ENCODE measurements around the gene CCER1. TPM values are rescaled to one million over a fixed set of nuclear protein-coding genes. Genes with fewer than 3 reads are reported as not detected.
A peak's percentile ranks its signal among the peaks of the same experiment; 100 is the strongest.

The CCER1 gene
- total RNA-seq, 4 donors from 2014 or later = 0.27 TPM; not detected in 3

DNA sequence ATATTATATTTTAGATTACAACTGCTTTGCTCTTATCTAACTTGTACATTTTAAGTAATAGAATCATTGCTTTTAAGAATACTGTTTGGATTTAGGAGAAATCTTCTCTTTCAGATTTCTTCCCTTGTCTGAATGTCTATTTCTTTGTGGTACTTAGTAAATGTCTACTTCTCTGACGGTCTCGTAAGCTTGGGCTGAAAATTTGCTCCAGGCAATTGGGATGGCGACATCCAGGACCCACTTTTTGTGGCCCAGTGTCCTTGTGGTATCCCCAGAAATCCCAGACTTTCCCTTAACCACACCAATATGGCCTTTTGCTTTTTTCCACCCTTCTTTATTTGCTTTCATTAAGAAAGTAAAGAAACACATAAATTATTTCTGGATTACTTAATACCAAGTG lies 24.0 kb upstream of the CCER1 start:
- intact Hi-C loops (cut with DNase I) = no loop called here
- no peaks in the 10 kb centered on the region for H3K36me3 ChIP-seq
- H3K9me3 ChIP-seq = no peaks in the 10 kb centered on the region
- no peaks in the 10 kb centered on the region for H3K27me3 ChIP-seq
- no peak overlapping the region for H3K4me3 ChIP-seq (replicated peaks in 1 of 3)
- WGBS, 2 donors = 88 to 91% methylated on average over 3 of the region's 3 CpGs
- H3K4me1 ChIP-seq = no peaks in the 10 kb centered on the region
- DNase-seq = no peak
- TF ChIP-seq, protein P1, sequence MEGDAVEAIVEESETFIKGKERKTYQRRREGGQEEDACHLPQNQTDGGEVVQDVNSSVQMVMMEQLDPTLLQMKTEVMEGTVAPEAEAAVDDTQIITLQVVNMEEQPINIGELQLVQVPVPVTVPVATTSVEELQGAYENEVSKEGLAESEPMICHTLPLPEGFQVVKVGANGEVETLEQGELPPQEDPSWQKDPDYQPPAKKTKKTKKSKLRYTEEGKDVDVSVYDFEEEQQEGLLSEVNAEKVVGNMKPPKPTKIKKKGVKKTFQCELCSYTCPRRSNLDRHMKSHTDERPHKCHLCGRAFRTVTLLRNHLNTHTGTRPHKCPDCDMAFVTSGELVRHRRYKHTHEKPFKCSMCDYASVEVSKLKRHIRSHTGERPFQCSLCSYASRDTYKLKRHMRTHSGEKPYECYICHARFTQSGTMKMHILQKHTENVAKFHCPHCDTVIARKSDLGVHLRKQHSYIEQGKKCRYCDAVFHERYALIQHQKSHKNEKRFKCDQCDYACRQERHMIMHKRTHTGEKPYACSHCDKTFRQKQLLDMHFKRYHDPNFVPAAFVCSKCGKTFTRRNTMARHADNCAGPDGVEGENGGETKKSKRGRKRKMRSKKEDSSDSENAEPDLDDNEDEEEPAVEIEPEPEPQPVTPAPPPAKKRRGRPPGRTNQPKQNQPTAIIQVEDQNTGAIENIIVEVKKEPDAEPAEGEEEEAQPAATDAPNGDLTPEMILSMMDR (IDR thresholded peaks at IDR 0.05) = no peak
- no peak for TF ChIP-seq POLR2A (IDR thresholded peaks at IDR 0.05)
- no peak overlapping the region for H3K27ac ChIP-seq

DNA sequence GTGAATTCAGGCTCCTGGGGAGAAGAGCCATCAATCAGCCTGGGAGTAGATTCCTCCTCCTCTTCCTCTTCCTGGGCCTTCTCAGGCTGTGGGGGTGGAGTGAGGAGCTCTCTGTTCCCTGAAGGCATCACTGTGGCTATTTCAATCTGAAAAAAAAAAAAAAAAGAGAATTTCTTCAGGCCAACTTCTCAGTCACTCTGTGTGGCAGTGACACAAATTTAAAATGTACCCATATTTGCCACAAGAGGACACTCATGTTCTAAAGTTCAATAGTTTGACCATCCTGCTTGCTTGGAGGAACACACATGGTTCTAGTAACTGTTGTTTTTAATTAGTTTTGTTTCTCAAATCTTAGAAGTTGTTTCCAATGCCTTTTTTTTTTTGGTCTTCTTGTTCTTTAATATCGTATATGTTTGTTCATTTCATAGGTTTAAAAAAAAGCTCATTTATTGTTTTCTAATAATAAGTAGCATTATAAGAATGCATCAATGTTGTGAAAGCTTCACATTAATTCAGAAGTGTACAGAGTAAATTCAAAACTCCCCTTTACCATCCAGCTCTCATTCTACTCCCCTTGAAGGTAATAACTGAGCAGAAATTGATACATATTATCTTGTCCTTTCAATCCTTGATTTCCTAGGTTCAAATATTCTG lies 23.3 kb upstream of the CCER1 start:
- TF ChIP-seq, protein P1 (IDR thresholded peaks at IDR 0.05) = peak in 4 of 6 experiments; percentile 17 to 68 (median 55)
- no peak for TF ChIP-seq POLR2A (IDR thresholded peaks at IDR 0.05)
- DNase-seq = no peak
- Histone ChIP-seq H3K36me3 (no peaks in the 10 kb centered on the region), H3K27me3 (no peaks in the 10 kb centered on the region), H3K9me3 (no peaks in the 10 kb centered on the region), H3K4me3 (replicated peaks in 1 of 3) (no peak overlapping the region), H3K27ac (no peak overlapping the region), H3K4me1 (no peaks in the 10 kb centered on the region)
- intact Hi-C loops (cut with DNase I) = no loop called here
- 54 to 58% methylated on average over 1 of the region's 1 CpG for WGBS, 2 donors

DNA sequence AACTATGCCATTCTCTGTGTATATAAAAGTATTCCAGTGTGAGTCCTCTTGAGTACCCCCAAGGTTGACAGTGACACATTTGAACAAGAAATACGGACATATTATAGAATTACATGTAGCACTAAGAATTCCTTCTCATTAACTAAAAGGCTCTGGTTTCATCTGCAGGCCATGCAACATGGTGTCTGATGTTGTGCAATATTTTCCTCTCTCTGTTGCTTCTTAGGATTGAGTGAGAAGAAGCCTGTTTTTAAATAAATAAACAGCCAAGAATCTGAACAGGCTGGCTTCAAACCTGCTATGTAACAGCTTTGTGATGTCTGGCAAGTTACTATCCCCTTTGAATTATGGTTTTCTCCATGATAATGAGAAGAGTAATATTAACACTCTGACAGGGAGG lies 22.2 kb upstream of the CCER1 start:
- intact Hi-C loops (cut with DNase I) = no loop called here
- 72 to 93% methylated on average over 1 of the region's 1 CpG for WGBS, 2 donors
- Histone ChIP-seq H3K4me3 (replicated peaks in 1 of 3) (no peak overlapping the region), H3K27me3 (no peaks in the 10 kb centered on the region), H3K27ac (no peak overlapping the region), H3K36me3 (no peaks in the 10 kb centered on the region), H3K4me1 (no peaks in the 10 kb centered on the region), H3K9me3 (no peaks in the 10 kb centered on the region)
- no peak for TF ChIP-seq POLR2A (IDR thresholded peaks at IDR 0.05)
- TF ChIP-seq, protein P1 (IDR thresholded peaks at IDR 0.05) = no peak
- no peak for DNase-seq

DNA sequence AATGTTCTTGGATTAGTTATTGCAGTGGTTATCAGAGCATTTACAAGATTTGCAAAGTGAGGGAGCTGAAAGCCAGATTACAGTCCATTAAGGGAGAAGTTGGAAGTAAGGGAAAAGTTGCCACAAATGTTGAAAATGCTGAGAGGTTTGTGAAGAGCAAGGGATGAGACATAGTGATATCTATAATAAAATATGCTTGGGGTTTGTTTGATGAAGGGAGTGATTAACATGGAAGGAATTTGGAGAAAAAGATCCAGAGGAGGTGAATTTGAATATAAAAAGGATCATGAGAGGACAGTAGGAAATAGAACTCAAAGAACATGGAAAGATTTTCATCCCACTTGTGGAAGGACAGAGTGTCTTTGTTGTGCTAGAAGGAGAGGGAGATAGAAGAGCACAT lies 19.3 kb upstream of the CCER1 start:
- no peak for DNase-seq
- no peak for TF ChIP-seq POLR2A (IDR thresholded peaks at IDR 0.05)
- TF ChIP-seq, protein P1 (IDR thresholded peaks at IDR 0.05) = no peak
- no peaks in the 10 kb centered on the region for H3K9me3 ChIP-seq
- intact Hi-C loops (cut with DNase I) = no loop called here
- H3K4me1 ChIP-seq = no peaks in the 10 kb centered on the region
- H3K36me3 ChIP-seq = no peaks in the 10 kb centered on the region
- H3K27ac ChIP-seq = no peak overlapping the region
- no peaks in the 10 kb centered on the region for H3K27me3 ChIP-seq
- H3K4me3 ChIP-seq (replicated peaks in 1 of 3) = no peak overlapping the region

DNA sequence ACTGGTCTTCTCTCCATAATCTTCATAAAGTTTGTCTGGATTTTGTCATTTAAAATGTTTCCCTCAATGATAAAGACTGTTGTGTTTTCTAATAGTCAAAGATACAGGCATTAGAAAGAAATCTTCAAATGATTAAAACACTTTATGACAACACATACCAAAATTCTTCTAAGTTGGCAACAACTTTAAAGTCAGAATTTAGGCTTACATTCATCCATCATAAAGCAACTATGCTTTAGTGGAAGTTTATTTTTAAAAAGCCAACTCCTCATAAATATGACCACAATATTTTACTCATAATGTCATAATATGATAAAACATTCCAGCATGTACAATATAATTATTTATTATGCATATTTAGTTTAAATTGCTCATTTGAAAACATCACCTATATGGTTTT lies 17.2 kb upstream of the CCER1 start:
- TF ChIP-seq POLR2A (IDR thresholded peaks at IDR 0.05) = no peak
- TF ChIP-seq, protein P1 (IDR thresholded peaks at IDR 0.05) = no peak
- intact Hi-C loops (cut with DNase I) = no loop called here
- H3K27me3 ChIP-seq = no peaks in the 10 kb centered on the region
- H3K36me3 ChIP-seq = no peaks in the 10 kb centered on the region
- H3K4me3 ChIP-seq (replicated peaks in 1 of 3) = no peak overlapping the region
- no peaks in the 10 kb centered on the region for H3K4me1 ChIP-seq
- no peaks in the 10 kb centered on the region for H3K9me3 ChIP-seq
- DNase-seq = no peak
- no peak overlapping the region for H3K27ac ChIP-seq

Data from thyroid gland (tissue), 4 donors.